DND-41 (cell line): ENCODE data around the gene DCP1A.

Source experiments
- EZH2 ChIP-seq: IDR thresholded peaks from 3 replicates; pipeline ENCODE4 v1.6.1; 2012; ENCODE audit warnings: borderline replicate concordance, low read depth, mild to moderate bottlenecking, moderate library complexity, low read length, inconsistent platforms; ENCODE audit not compliant: severe bottlenecking
- TF ChIP-seq, protein P1 (sequence below): IDR thresholded peaks from 2 replicates; pipeline ENCODE4 v1.5.1; 2012; ENCODE audit warnings: borderline replicate concordance, low read length, moderate library complexity, mild to moderate bottlenecking; ENCODE audit not compliant: poor library complexity, severe bottlenecking; ENCODE audit errors: extremely low read depth

DNA sequence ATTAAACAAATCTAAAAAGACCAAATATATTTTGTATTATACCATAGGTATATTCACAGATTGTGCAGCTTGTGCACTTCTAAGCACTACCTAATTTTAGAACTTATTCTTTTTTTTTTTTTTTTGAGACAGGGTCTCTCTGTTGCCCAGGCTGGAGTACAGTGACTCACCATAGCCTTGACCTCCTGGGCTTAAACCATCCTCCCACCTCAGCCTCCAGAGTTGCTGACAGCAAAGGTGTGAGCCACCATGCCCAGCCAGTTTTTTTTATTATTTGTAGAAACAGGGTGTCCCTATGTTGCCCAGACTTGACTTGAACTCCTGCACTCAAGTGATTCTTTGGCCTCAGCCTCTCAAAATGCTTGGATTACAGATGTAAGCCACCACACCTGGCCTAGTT, 79.6 kb downstream of the DCP1A start:
- TF ChIP-seq, protein P1, sequence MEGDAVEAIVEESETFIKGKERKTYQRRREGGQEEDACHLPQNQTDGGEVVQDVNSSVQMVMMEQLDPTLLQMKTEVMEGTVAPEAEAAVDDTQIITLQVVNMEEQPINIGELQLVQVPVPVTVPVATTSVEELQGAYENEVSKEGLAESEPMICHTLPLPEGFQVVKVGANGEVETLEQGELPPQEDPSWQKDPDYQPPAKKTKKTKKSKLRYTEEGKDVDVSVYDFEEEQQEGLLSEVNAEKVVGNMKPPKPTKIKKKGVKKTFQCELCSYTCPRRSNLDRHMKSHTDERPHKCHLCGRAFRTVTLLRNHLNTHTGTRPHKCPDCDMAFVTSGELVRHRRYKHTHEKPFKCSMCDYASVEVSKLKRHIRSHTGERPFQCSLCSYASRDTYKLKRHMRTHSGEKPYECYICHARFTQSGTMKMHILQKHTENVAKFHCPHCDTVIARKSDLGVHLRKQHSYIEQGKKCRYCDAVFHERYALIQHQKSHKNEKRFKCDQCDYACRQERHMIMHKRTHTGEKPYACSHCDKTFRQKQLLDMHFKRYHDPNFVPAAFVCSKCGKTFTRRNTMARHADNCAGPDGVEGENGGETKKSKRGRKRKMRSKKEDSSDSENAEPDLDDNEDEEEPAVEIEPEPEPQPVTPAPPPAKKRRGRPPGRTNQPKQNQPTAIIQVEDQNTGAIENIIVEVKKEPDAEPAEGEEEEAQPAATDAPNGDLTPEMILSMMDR = no peak
- TF ChIP-seq EZH2 = no peak
